ENCODE data around the gene DNAH12. TPM values are rescaled to one million over a fixed set of nuclear protein-coding genes. Genes with fewer than 3 reads are reported as not detected.
"Not testable (repeated sequence)": the region's sequence is repeated elsewhere in the genome, so short reads cannot be mapped to it uniquely, and the experiment has no call there.

Gene DNAH12
- total RNA-seq, 2 experiments from 2014 or later = not detected

DNA sequence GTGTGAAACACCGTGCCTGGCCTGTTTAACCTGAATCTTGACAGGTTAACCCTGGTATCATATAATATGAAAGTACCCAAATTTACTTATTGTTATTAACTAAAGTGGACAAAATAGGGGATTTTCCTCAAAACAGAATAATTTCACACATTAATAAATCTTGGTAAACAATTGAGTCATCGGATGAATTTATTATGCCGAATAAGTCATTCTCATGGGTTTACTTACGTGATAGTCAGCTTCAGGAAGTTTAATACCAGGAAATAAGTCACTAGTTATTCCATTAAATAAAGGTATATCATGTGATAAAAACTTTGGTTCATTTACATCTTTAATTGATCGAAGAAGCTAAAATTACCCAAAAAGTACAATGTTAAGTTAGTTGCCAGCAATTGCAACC lies 99.7 kb downstream of the DNAH12 start:
- CTCF ChIA-PET = interaction anchor here (1.6 kb wide), 2 partner anchors 10 to 12 kb away, joined by 4 read pairs; no protein-coding TSS in a partner anchor
- Mint-ChIP-seq H3K4me3 (no peak overlapping the region), H3K4me1 (no peaks in the 10 kb centered on the region), H3K9me3 (ENCODE audit: low read depth) (no peaks in the 10 kb centered on the region), H3K27ac (no peak overlapping the region), H3K36me3 (ENCODE audit: low read depth) (no peaks in the 10 kb centered on the region), H3K27me3 (peaks cover 7% of the 10 kb centered on the region)
- DNase-seq (no peak), ATAC-seq (no peak)
- POLR2A ChIA-PET = no interaction called here
- intact Hi-C loops (cut with DNase I, micrococcal nuclease) = no loop called here

DNA sequence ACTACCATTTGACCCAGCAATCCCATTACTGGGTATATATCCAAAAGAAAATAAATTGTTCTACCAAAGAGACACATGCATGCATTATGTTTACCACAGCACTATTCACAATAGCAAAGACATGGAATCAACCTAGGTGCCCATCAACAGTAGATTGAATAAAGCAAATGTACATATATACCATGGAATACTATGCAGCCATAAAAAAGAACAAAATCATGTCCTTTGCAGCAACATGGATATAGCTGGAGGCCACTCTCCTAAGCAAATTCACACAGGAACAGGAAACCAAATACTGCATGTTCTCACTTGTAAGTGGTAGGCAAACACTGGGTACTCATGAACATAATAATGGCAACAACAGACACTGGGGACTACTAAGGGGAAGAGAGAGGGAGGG lies 104.0 kb downstream of the DNAH12 start:
- H3K4me1 Mint-ChIP-seq; H3K4me3 Mint-ChIP-seq; DNase-seq; H3K27ac Mint-ChIP-seq; POLR2A ChIA-PET; H3K27me3 Mint-ChIP-seq; H3K9me3 Mint-ChIP-seq (ENCODE audit: low read depth); intact Hi-C loops (cut with DNase I, micrococcal nuclease); H3K36me3 Mint-ChIP-seq (ENCODE audit: low read depth); ATAC-seq: not testable (repeated sequence)
- CTCF ChIA-PET = interaction anchor here (1.0 kb wide), 1 partner anchor 919 kb away, joined by 3 read pairs; no protein-coding TSS in a partner anchor

DNA sequence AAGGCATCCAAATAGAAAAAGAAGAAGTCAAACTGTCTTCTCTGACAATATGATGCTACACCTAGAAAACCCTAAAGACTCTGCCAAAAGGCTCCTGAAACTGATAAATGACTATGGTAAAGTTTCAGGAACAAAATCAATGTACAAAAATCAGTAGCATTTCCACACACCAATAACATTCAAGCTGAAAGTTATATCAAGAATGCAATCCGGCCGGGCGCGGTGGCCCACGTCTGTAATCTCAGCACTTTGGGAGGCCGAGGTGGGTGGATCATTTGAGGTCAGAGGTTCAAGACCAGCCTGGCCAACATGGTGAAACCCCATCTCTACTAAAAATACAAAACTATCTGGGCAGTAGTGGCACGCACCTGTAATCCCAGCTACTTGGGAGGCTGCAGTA lies 105.7 kb downstream of the DNAH12 start:
- H3K4me1 Mint-ChIP-seq; POLR2A ChIA-PET; H3K27ac Mint-ChIP-seq; ATAC-seq; CTCF ChIA-PET; H3K36me3 Mint-ChIP-seq (ENCODE audit: low read depth); H3K9me3 Mint-ChIP-seq (ENCODE audit: low read depth); intact Hi-C loops (cut with DNase I, micrococcal nuclease); H3K4me3 Mint-ChIP-seq; H3K27me3 Mint-ChIP-seq: not testable (repeated sequence)
- peak; percentile 25 for DNase-seq

DNA sequence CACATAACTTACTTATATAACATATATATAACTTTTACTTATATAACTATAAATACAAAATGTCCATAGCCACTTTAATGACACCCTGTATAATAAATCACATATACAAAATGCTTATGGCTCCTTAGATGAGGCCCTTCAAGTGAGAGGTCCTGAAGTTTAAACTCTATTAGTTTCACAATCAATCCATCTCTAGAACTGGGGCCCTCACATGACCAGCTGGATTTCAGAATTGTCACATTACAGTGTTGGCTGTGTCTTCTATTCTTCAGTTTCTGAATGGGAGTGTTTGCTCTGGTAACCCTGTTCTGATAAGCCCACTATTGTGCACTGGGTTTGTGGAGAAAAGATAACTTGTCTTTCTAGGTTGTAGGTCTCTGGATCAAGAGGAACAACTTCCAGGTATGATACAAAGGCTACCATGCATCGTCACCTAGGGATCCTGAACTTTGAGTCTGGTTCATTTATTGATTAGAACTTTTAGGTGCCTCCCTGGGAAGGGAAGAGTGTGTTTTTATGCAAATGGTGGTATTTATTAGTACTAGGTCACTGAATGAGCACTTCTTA lies 107.9 kb downstream of the DNAH12 start:
- H3K4me1 Mint-ChIP-seq = no peaks in the 10 kb centered on the region
- CTCF ChIA-PET = no interaction called here
- intact Hi-C loops (cut with DNase I, micrococcal nuclease) = no loop called here

DNA sequence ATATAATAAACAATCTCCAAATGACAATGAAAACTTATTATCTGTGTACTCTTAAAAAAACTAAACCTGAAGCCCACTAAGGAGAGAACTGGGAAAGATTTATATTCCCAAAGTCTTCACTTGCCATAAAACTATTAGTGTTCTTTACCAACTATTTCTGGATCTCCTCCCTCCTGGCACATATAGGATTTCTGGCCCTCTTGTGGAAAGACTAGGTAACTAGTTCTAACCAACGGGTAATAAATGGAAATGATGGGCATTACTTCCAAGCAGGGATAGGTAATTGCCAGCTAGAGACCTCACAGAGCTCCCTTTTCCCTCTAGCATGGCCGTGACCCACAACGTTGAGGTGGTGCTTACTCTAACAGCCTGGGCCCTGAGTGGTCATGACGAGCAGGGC lies 110.1 kb downstream of the DNAH12 start:
- CTCF ChIA-PET = interaction anchor here (0.6 to 1.5 kb wide), 4 partner anchors 11 to 149 kb away, joined by 3 to 10 read pairs (median 4); no protein-coding TSS in a partner anchor
- no peak overlapping the region for H3K4me3 Mint-ChIP-seq
- intact Hi-C loops (cut with DNase I, micrococcal nuclease) = no loop called here
- H3K27me3 Mint-ChIP-seq = peaks cover 3% of the 10 kb centered on the region
- POLR2A ChIA-PET = no interaction called here
- no peak for DNase-seq
- H3K9me3 Mint-ChIP-seq (ENCODE audit: low read depth) = no peaks in the 10 kb centered on the region
- no peak overlapping the region for H3K27ac Mint-ChIP-seq
- H3K36me3 Mint-ChIP-seq (ENCODE audit: low read depth) = no peaks in the 10 kb centered on the region
- ATAC-seq = no peak
- no peaks in the 10 kb centered on the region for H3K4me1 Mint-ChIP-seq

More for the DNA sequence above, 107.9 kb downstream of the DNAH12 start:
- no peak overlapping the region for H3K4me3 Mint-ChIP-seq
- POLR2A ChIA-PET = no interaction called here
- DNase-seq (no peak), ATAC-seq (no peak)
- H3K9me3 Mint-ChIP-seq (ENCODE audit: low read depth) = no peaks in the 10 kb centered on the region
- H3K36me3 Mint-ChIP-seq (ENCODE audit: low read depth) = no peaks in the 10 kb centered on the region
- no peak overlapping the region for H3K27ac Mint-ChIP-seq
- peaks cover 7% of the 10 kb centered on the region for H3K27me3 Mint-ChIP-seq

DNA sequence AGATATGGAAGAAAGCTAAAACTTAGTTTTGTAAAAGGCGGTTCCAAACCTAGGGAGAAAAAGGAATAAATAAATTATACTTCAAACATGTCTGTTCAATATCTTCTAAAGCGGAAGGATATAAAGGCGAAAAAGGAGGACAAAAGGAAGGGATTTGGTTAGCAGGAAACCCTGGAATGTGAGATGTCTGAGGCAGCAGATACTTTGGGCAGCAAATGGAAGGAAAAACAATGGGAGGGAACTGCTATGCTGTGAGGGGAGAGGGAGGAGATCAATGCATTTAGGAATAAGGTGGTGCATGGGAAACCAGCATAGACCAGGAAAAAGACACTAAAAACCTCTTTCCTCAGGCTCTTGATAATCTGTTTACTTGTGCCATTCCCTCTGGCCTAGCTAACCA lies 120.8 kb downstream of the DNAH12 start:
- no peak for DNase-seq
- Mint-ChIP-seq H3K36me3 (ENCODE audit: low read depth) (no peaks in the 10 kb centered on the region), H3K27ac (no peak overlapping the region), H3K9me3 (ENCODE audit: low read depth) (no peaks in the 10 kb centered on the region), H3K4me1 (no peaks in the 10 kb centered on the region), H3K4me3 (no peak overlapping the region), H3K27me3 (peaks cover 4% of the 10 kb centered on the region)
- no peak for ATAC-seq
- intact Hi-C loops (cut with DNase I, micrococcal nuclease) = no loop called here
- ChIA-PET CTCF (interaction anchor here (0.6 to 1.1 kb wide), 3 partner anchors 8 to 42 kb away, joined by 4 read pairs; no protein-coding TSS in a partner anchor), POLR2A (no interaction called here)

DNA sequence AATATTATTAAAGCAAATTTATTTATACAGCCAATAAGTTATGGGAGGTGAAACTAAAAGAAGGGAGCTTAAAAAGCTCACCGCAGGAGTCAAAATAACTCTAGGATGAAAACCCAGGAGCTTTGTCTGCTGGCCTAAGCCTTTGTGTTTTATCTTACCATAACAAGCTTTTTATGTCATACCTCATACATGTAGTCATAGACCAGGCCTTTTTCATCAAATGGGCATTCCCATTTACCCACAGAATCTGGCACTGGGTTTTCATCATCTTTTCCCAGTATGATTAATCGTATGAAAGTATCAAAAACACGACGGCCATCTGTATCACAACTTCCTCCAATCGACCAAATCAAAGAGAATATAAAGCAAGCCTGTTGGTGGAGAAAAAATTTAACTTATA lies 122.8 kb downstream of the DNAH12 start:
- H3K36me3 Mint-ChIP-seq (ENCODE audit: low read depth) = no peaks in the 10 kb centered on the region
- no peak overlapping the region for H3K27ac Mint-ChIP-seq
- CTCF ChIA-PET = interaction anchor here (0.6 to 4.1 kb wide), 3 partner anchors 13 to 157 kb away, joined by 3 to 13 read pairs (median 3); no protein-coding TSS in a partner anchor
- no peak overlapping the region for H3K4me3 Mint-ChIP-seq
- H3K27me3 Mint-ChIP-seq = peaks cover 4% of the 10 kb centered on the region
- intact Hi-C loops (cut with DNase I, micrococcal nuclease) = no loop called here
- POLR2A ChIA-PET = no interaction called here
- DNase-seq (no peak), ATAC-seq (no peak)
- no peaks in the 10 kb centered on the region for H3K9me3 Mint-ChIP-seq (ENCODE audit: low read depth)
- H3K4me1 Mint-ChIP-seq = no peaks in the 10 kb centered on the region

DNA sequence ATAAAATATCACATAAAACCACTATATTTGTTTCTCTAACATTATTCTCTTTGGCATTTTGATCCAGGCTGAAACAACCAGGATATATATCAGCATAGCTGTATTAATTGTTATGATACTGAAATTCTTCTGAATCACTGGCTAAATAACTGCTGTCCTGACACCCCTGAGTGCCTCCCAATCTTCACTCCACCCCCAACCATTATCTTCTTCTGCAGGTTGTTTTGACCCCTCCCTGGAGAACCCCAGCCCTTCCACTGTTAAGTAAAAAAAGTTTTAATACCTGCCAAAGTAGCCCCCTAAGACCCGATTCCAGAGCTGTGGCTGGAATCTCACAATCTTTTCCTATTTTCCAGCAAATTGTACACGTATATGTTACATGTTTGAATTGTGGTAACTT lies 124.1 kb downstream of the DNAH12 start:
- POLR2A ChIA-PET = no interaction called here
- H3K4me3 Mint-ChIP-seq = no peak overlapping the region
- DNase-seq (no peak), ATAC-seq (no peak)
- no peaks in the 10 kb centered on the region for H3K36me3 Mint-ChIP-seq (ENCODE audit: low read depth)
- no peaks in the 10 kb centered on the region for H3K9me3 Mint-ChIP-seq (ENCODE audit: low read depth)
- CTCF ChIA-PET = interaction anchor here (1.6 to 4.1 kb wide), 2 partner anchors 12 to 22 kb away, joined by 3 to 13 read pairs; no protein-coding TSS in a partner anchor
- H3K4me1 Mint-ChIP-seq = no peaks in the 10 kb centered on the region
- H3K27me3 Mint-ChIP-seq = peaks cover 4% of the 10 kb centered on the region
- no peak overlapping the region for H3K27ac Mint-ChIP-seq
- intact Hi-C loops (cut with DNase I, micrococcal nuclease) = no loop called here

DNA sequence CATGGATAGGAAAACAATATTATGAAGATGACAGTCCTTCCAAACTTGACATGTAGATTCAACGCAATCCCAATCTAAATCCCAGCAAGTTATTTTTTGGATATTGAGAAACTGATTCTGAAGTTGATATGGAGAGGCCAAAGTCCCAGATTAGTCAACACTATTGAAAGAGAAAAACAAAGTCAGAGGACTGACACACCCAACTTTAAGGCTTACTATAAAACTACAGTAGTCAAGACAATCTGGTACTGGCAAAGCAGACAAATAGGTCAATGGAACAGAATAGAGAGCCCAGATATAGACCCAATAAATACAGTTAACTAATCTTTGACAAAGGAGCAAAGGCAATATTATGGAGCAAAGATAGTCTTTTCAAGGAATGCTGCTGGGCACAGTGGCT lies 132.4 kb downstream of the DNAH12 start:
- Mint-ChIP-seq H3K27ac (no peak overlapping the region), H3K36me3 (ENCODE audit: low read depth) (no peaks in the 10 kb centered on the region), H3K9me3 (ENCODE audit: low read depth) (no peaks in the 10 kb centered on the region), H3K27me3 (peaks cover 2% of the 10 kb centered on the region), H3K4me3 (no peak overlapping the region), H3K4me1 (peaks cover 3% of the 10 kb centered on the region)
- DNase-seq = no peak
- ATAC-seq = no peak
- ChIA-PET CTCF (no interaction called here), POLR2A (no interaction called here)
- intact Hi-C loops (cut with DNase I, micrococcal nuclease) = loop anchor here in 1 of 2 experiments (10.0 kb wide), 1 partner anchor 57 kb away; no protein-coding TSS in a partner anchor

DNA sequence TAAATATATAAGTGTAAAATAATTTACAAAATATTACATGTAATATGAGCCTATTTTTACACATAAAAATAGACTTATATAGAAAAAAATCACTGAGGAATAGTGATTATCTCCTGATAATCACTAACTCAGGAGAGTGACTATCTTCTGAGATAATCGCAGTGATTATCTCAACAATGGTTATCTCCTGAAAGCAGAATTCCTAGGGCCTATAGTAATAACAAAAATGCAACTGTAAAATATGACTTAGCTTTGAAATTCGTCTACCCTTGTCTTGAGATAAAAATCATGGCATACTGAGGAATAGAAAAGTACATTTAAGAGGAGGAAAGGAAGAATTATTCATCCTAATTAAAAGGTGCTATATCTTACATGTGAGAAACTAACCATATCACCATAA lies 134.7 kb downstream of the DNAH12 start:
- POLR2A ChIA-PET = no interaction called here
- CTCF ChIA-PET = interaction anchor here (4.2 kb wide), 1 partner anchor 12 kb away, joined by 20 read pairs; no protein-coding TSS in a partner anchor
- no peak for DNase-seq
- intact Hi-C loops (cut with DNase I, micrococcal nuclease) = no loop called here
- no peaks in the 10 kb centered on the region for H3K9me3 Mint-ChIP-seq (ENCODE audit: low read depth)
- no peak overlapping the region for H3K4me3 Mint-ChIP-seq
- H3K27me3 Mint-ChIP-seq = peaks cover 4% of the 10 kb centered on the region
- H3K4me1 Mint-ChIP-seq = peaks cover 3% of the 10 kb centered on the region
- no peak for ATAC-seq
- H3K36me3 Mint-ChIP-seq (ENCODE audit: low read depth) = no peaks in the 10 kb centered on the region
- H3K27ac Mint-ChIP-seq = no peak overlapping the region

DNA sequence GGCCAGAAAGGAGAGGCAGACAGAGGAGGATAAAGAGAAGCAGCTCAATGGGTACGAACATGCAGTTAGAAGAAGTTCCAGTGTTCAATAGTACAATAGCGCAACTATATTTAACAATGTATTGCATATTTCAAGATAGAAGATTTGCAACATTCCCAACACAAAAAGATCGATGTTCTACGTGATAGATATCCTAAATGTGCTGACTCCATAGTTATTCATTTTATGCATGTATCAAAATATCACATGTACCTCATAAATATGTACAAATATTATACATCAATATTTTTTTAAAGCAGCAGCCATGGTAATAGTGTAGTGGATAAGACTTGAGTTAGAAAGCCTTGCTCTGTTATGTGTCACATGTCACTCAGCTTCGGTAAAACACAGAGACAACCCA lies 141.5 kb downstream of the DNAH12 start:
- Mint-ChIP-seq H3K27me3 (peaks cover 10% of the 10 kb centered on the region), H3K27ac (no peak overlapping the region), H3K4me3 (no peak overlapping the region), H3K9me3 (ENCODE audit: low read depth) (no peaks in the 10 kb centered on the region), H3K36me3 (ENCODE audit: low read depth) (no peaks in the 10 kb centered on the region), H3K4me1 (peaks cover 7% of the 10 kb centered on the region)
- no peak for ATAC-seq
- ChIA-PET CTCF (no interaction called here), POLR2A (no interaction called here)
- no peak for DNase-seq
- intact Hi-C loops (cut with DNase I, micrococcal nuclease) = no loop called here

Data from activated CD4-positive, alpha-beta T cell treated with anti-CD3 and anti-CD28 coated beads for 36 hours (primary cell).